ENCODE results near the gene ROS1. TPM values are rescaled to one million over a fixed set of nuclear protein-coding genes. Genes with fewer than 3 reads are reported as not detected.

ROS1 gene
- total RNA-seq, 4 donors from 2014 or later, result under 0.01 to 0.17 TPM; not detected in 2

DNA sequence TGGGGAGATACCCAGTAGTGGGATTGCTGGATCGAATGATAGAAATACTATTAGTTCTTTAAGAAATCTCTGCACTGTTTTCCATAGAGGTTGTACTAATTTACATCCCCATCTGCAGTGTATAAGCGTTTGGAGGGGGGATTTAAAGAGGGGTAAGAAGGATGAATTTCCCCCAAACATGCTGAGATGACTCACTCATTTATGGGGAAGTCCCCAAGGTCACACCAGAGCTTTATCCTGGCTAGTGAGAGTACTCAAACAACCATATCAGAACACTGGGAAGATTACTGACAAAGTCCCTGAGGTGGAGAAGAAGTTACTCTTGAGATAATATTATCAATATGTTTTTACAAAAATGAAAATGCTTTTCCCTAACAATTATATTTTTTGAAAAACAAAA is 44.0 kb downstream of the ROS1 start:
- TF ChIP-seq, protein P1, sequence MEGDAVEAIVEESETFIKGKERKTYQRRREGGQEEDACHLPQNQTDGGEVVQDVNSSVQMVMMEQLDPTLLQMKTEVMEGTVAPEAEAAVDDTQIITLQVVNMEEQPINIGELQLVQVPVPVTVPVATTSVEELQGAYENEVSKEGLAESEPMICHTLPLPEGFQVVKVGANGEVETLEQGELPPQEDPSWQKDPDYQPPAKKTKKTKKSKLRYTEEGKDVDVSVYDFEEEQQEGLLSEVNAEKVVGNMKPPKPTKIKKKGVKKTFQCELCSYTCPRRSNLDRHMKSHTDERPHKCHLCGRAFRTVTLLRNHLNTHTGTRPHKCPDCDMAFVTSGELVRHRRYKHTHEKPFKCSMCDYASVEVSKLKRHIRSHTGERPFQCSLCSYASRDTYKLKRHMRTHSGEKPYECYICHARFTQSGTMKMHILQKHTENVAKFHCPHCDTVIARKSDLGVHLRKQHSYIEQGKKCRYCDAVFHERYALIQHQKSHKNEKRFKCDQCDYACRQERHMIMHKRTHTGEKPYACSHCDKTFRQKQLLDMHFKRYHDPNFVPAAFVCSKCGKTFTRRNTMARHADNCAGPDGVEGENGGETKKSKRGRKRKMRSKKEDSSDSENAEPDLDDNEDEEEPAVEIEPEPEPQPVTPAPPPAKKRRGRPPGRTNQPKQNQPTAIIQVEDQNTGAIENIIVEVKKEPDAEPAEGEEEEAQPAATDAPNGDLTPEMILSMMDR (IDR thresholded peaks at IDR 0.05; ENCODE audit: low read depth), result no peak

DNA sequence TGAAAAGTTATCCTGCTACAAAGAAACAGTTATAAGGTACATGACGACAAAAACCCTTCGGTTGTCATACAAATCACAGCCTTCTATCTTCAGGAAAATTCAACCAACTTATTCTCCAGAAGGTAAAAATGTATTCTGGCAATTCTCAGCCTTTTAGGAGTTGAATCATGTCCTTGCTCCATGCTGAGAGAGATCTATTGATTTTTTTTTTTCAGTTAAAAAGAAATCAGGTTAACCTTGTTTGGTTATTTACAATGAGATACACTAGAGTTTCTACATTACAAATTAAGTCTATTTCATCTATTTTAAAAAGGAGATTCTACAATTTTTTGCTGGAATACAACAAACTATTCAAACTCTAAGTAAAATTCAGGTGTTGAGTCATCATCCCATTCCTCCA is 45.4 kb downstream of the ROS1 start:
- TF ChIP-seq, protein P1 (IDR thresholded peaks at IDR 0.05; ENCODE audit: low read depth), result no peak

DNA sequence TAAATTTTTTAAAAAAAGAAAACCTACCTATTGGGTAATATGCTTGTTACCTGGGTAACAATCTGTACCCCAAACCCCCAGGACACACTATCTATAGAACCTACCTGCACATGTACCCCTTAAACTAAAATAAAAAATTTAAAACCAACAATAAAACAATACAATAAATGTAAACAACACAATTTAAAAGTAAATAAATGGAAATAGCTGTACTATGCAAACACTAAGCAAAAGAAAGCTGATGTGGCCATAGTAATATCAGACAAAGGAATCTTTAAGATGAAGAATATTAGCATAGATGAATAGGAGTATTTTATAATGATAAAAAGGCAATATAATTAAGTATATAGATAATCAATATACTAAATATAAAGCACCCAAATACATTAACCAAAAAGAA is 50.3 kb downstream of the ROS1 start:
- TF ChIP-seq, protein P1 (IDR thresholded peaks at IDR 0.05; ENCODE audit: low read depth), result no peak

DNA sequence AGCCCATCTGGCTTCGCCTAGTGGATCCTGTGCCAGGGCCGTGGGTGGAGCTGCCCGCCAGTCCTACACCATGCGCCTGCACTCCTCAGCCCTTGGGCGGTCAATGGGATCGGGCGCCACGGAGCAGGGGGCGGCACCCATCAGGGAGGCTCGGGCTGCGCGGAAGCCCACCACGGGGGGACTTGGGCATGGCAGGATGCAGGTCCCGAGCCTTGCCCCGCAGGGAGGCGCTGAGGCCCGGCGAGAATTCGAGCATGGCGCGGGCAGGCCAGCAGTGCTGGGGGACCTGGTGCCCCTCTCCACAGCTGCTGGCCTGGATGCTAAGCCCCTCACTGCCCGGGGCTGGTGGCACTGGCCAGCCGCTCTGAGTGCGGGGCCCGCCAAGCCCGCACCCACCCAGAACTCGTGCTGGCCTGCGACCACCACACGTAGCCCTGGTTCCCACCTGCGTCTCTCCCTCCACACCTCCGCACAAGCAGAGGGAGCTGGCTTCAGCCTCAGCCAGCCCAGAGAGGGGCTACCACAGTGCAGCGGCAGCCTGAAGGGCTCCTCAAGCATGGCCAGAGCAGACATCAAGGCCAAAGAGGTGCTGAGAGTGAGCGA is 52.4 kb downstream of the ROS1 start:
- TF ChIP-seq, protein P1 (IDR thresholded peaks at IDR 0.05; ENCODE audit: low read depth), result no peak

DNA sequence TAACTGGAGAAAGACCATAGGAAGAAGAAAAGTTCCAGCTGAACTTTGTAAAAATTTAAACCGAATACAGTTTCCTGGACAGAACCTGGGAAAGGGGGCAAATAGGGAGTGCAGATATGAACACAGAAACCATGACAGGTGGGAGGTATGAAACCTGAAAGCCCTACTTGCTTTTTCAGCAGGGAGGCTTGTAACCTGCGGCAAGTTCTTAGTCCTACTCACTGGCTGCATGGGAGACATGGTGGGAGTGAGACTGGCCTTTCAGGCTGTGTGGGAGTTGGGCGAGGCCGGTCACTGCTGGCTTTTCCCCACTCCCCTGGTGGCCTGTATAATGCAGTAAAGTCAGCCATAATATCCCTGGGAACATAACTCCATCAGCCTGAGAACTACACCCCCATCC is 54.2 kb downstream of the ROS1 start:
- TF ChIP-seq, protein P1 (IDR thresholded peaks at IDR 0.05; ENCODE audit: low read depth), result no peak

DNA sequence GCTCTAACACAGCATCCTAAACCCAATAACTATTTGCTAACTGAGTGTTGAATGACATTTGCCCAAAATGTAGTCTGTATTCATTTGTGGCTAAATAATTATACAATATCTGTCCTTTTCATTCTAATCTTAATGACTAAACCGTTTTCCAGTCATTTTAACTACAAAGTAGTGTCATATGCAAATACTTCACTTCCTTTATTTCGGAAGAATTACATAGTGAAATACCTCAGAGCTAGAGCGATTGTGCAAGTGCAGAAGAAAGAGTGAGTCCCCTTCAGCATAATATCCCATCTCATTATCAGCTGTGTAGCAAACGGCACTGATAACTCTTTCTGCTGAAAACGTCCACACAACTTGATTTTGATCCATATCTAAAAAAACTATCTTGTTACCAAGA is 66.2 kb downstream of the ROS1 start:
- TF ChIP-seq, protein P1 (IDR thresholded peaks at IDR 0.05; ENCODE audit: low read depth), result no peak

DNA sequence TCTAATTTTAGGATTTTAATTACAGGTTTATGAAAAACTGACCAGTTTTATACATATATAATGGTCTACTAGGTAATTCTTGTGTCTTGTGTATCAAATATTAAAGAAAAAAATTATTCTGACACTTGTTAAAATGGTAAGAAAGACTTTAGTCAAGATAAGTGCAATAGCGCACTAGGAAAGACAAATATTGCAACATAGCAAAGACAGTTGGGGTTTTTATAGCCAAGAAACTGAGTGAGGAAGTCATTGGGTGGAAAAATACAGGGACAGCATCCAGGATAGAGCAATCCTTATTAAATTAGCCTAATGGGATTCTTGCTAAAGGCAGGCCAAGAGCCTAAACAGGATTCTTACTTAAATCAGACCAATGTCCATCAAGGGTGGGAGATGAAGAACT is 71.1 kb downstream of the ROS1 start:
- TF ChIP-seq, protein P1 (IDR thresholded peaks at IDR 0.05; ENCODE audit: low read depth), result no peak

All from subcutaneous adipose tissue (tissue), 4 donors.